ENCODE data around the gene SLC12A7.

- no peak for TF ChIP-seq CTCF (IDR thresholded peaks at IDR 0.05; ENCODE audit: insufficient read depth, low read depth, low read length)
- TF ChIP-seq EZH2 (IDR thresholded peaks at IDR 0.05; ENCODE audit: insufficient read depth, low read length), result no peak
Observed at GRCh38 chr5:1075931-1076330, 35.9 kb downstream of the SLC12A7 start.

All from astrocyte (in vitro differentiated cells and primary cell).